BE2C (cell line): ENCODE measurements around the gene PRR14L.

ENCODE experiments used
- DNase-seq: peaks from one replicate; pipeline ENCODE4 v3.0.0-alpha.2; 2020
- H3K27me3 ChIP-seq: fragments of 250-450 bp; sonication (Bioruptor Pico); 2 replicates; pipeline ENCODE4 v1.5.1; 2020; ENCODE audit warnings: mild to moderate bottlenecking
- H3K36me3 ChIP-seq: fragments of 250-450 bp; sonication (Bioruptor Pico); 2 replicates; pipeline ENCODE4 v1.5.1; 2020; ENCODE audit warnings: mild to moderate bottlenecking
- H3K4me1 ChIP-seq: fragments of 250-450 bp; sonication (Bioruptor Pico); 2 replicates; pipeline ENCODE4 v1.5.1; 2020
- H3K4me3 ChIP-seq: 2 replicates; pipeline ENCODE4 v1.5.1; 2011; ENCODE audit warnings: low read depth, low read length
- H3K9me3 ChIP-seq: fragments of 250-450 bp; sonication (Bioruptor Pico); 2 replicates; pipeline ENCODE4 v1.5.1; 2020
- TF ChIP-seq, protein P1 (sequence below): IDR thresholded peaks from 2 replicates; pipeline ENCODE4 v1.5.1; 2012; ENCODE audit warnings: mild to moderate bottlenecking, low read depth, low read length

Gene PRR14L

GRCh38 chr22:31659246-31659645 lies 90.7 kb downstream of the PRR14L start:
- no peak overlapping the region for H3K4me3 ChIP-seq
- H3K36me3 ChIP-seq, result no peaks in the 10 kb centered on the region
- H3K27me3 ChIP-seq, result no peaks in the 10 kb centered on the region
- H3K9me3 ChIP-seq, result no peaks in the 10 kb centered on the region
- TF ChIP-seq, protein P1, sequence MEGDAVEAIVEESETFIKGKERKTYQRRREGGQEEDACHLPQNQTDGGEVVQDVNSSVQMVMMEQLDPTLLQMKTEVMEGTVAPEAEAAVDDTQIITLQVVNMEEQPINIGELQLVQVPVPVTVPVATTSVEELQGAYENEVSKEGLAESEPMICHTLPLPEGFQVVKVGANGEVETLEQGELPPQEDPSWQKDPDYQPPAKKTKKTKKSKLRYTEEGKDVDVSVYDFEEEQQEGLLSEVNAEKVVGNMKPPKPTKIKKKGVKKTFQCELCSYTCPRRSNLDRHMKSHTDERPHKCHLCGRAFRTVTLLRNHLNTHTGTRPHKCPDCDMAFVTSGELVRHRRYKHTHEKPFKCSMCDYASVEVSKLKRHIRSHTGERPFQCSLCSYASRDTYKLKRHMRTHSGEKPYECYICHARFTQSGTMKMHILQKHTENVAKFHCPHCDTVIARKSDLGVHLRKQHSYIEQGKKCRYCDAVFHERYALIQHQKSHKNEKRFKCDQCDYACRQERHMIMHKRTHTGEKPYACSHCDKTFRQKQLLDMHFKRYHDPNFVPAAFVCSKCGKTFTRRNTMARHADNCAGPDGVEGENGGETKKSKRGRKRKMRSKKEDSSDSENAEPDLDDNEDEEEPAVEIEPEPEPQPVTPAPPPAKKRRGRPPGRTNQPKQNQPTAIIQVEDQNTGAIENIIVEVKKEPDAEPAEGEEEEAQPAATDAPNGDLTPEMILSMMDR, result no peak
- no peak for DNase-seq
- no peaks in the 10 kb centered on the region for H3K4me1 ChIP-seq

DNA sequence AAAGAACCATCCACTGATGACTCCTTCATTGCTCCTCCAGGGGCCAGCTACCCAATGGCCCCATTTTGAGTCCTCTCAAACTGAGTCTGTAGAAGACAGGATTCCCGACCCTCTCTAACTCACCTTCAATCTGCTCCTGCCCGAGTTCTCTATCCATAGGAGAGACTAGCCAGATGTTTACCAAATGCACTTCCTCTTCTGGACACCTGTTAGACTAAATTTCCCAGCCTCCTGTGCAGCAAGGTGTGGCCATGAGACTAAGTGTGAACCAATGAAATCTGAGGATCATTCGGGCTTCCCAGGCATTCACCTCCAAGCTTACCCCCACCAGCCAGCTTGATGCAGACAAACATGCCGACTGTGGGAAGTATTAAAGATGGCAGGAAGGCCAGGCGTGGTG lies 95.5 kb downstream of the PRR14L start:
- TF ChIP-seq, protein P1, result no peak
- Histone ChIP-seq H3K4me3 (no peak overlapping the region), H3K36me3 (peaks cover 6% of the 10 kb centered on the region), H3K4me1 (no peaks in the 10 kb centered on the region), H3K9me3 (no peaks in the 10 kb centered on the region), H3K27me3 (no peaks in the 10 kb centered on the region)
- DNase-seq, result no peak

DNA sequence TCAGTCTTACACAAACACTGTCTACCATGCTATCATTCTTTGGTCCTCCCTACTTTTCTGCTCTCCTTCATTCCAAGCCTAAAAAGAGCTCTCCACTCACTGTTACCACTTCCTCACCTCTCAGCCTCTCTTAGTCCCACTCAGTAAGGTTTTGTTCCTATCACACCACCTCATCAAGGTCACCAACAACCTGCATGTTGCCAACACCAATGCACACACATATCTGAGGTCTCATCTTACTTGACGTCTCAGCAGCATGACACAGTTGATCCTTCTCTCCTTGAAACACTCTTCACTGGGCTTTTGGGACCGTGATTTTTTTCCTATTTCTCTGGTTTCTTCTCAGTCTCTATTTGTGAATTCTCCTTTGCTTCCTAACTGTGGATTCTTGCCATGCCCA lies 96.0 kb downstream of the PRR14L start:
- Histone ChIP-seq H3K4me3 (no peak overlapping the region), H3K4me1 (no peaks in the 10 kb centered on the region), H3K36me3 (peaks cover 10% of the 10 kb centered on the region), H3K27me3 (no peaks in the 10 kb centered on the region), H3K9me3 (no peaks in the 10 kb centered on the region)
- no peak for DNase-seq
- TF ChIP-seq, protein P1, result no peak

DNA sequence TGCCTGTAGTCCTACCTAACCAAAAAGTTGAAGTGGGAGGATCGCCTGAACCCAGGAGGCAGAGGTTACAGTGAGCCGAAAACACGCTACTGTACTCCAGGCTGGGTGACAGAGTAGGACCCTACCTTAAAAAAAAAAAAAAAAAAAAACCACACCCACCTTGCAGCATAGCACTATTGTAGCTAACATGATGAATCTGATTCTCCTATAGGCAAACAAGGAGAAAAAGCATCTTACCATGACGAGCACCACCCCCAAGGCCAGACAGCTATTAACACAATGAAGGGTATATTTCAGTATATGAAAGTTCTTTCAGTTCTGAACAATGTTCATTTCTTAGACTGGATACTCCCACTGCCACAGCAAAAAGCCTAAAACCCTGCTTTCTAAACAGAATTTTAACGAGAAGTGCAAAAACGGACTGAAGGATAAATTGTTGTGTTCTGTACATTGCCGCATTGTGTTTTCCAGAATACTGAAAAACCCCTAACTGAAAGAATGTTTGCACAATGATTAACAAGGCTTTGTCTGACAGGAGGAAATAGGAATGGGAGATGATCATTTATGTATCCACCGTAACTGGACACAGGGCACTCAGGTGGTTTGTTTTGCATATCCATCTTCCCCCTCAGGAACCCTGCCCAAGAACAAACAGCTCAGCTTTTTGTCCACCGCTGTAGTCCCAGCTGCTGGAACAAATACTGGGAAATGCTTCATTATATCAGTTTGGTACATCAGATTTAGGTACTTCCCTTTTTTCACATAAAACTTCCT lies 96.8 kb downstream of the PRR14L start:
- TF ChIP-seq, protein P1, result no peak
- H3K4me3 ChIP-seq, result no peak overlapping the region

DNA sequence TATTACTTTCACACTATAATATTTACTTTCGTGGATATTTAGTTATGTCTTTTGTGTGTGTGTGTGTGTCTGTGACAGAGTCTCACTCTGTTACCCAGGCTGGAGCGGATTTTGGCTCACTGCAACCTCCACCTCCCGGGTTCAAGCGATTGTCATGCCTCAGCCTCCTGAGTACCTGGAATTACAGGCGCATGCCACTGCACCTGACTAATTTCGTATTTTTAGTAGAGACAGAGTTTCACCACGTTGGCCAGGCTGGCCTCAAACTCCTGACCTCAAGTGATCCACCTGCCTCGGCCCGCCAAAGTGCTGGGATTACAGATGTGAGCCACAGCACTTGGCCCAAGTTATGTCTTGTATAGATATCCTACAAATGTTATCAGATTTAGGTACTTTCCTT lies 97.8 kb downstream of the PRR14L start:
- no peak for DNase-seq
- Histone ChIP-seq H3K4me1 (no peaks in the 10 kb centered on the region), H3K27me3 (no peaks in the 10 kb centered on the region), H3K4me3 (no peak overlapping the region), H3K9me3 (no peaks in the 10 kb centered on the region), H3K36me3 (peaks cover 10% of the 10 kb centered on the region)
- TF ChIP-seq, protein P1, result no peak

More for the DNA sequence above, 96.8 kb downstream of the PRR14L start:
- H3K4me1 ChIP-seq, result no peaks in the 10 kb centered on the region
- no peaks in the 10 kb centered on the region for H3K9me3 ChIP-seq
- H3K36me3 ChIP-seq, result peaks cover 10% of the 10 kb centered on the region
- H3K27me3 ChIP-seq, result no peaks in the 10 kb centered on the region
- DNase-seq, result no peak

GRCh38 chr22:31651664-31652063 lies 98.3 kb downstream of the PRR14L start:
- no peak for DNase-seq

More at GRCh38 chr22:31651664-31652063, 98.3 kb downstream of the PRR14L start:
- H3K4me3 ChIP-seq, result no peak overlapping the region
- TF ChIP-seq, protein P1, result no peak
- H3K9me3 ChIP-seq, result no peaks in the 10 kb centered on the region
- H3K27me3 ChIP-seq, result no peaks in the 10 kb centered on the region
- no peaks in the 10 kb centered on the region for H3K4me1 ChIP-seq
- H3K36me3 ChIP-seq, result peaks cover 11% of the 10 kb centered on the region
